GM19438 (cell line): ENCODE measurements around the gene MPZL1.
"Not testable (repeated sequence)": the region's sequence is repeated elsewhere in the genome, so short reads cannot be mapped to it uniquely, and the experiment has no call there.

Experiments
- ATAC-seq: cut with Tn5 transposase; IDR thresholded peaks from one replicate; pipeline ENCODE4 v1.9.1; 2021; ENCODE audit warnings: low read depth; ENCODE audit not compliant: unreplicated experiment

Gene MPZL1

GRCh38 chr1:167717351-167717750, 4.4 kb upstream of the MPZL1 start:
- no peak for ATAC-seq

DNA sequence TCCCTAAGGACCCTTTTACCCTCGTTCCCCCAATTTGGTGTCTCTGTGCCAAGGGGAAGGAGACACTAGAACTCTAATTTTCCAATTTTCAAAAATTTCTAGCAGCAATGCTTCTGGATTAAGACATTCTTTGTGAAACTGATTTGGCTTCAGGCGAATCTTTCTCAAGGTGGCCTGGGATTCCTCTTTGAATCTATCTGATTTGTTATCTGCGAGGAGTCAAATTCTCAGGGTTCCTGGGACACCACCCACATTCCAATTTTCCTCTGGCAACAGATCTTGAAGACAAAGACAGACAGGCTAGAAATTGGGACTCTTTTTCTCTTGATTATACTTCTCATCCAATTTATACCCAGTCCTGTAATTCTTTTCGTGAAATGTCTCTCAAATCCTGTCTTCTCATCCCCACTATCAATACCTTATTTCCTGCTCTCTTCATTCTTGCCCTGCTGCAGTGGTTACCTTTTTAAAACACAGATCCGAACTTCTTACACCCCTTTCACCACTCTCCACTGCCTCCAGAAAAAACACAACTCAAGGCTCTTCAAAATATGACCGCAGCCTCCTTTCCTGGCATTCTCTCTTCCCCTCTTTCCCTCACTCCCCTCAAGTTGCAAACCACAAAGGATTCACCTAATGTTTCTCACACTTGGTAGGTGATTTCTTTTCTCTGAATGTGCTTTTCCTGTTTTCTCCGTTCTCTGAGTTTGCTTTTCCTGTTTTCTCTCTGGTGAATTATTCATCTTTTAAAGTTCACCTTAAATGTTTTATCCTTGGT, 2.7 kb upstream of the MPZL1 start:
- no peak for ATAC-seq

- ATAC-seq = not testable (repeated sequence)
Observed at GRCh38 chr1:167719715-167720421, 1.9 kb upstream of the MPZL1 start.

DNA sequence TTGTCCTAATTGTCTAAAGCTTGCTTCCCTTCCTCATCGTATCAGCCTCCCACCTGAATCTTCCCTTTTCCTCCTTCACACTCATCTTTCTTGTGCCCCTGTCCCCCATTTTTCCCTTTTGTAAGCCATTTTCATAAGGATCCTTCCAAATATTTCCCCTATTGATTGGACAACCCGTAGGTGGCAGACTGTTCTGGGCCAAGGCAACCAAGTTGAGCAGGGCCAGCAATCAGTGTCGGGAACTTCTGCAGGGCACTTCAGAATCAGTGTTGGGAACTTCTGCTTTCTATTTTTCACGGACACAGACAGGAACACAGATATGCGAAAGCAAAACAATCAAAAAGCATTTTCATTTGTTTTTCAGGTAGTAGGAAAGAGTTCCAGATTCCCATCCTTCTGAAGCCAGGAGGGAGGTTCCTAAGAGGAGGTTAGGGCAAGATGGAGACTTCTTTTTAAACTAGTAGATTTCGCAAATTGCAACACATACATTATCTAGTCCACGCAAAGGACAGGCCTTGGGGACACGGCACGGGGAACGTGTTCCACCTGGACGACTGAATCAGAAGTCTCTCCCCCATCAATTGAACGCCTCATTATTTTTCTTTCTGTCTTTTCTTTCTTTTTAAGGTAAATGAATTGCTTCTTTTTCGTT, 691 bp upstream of the MPZL1 start:
- ATAC-seq = no peak

- peak; percentile 23 for ATAC-seq
Observed at GRCh38 chr1:167722152-167722869, 529 bp downstream of the MPZL1 start.

GRCh38 chr1:167722870-167723251, 1.1 kb downstream of the MPZL1 start:
- no peak for ATAC-seq

- no peak for ATAC-seq
Observed at GRCh38 chr1:167723707-167724323, 2.0 kb downstream of the MPZL1 start.

- no peak for ATAC-seq
Observed at GRCh38 chr1:167726008-167726407, 4.2 kb downstream of the MPZL1 start.

DNA sequence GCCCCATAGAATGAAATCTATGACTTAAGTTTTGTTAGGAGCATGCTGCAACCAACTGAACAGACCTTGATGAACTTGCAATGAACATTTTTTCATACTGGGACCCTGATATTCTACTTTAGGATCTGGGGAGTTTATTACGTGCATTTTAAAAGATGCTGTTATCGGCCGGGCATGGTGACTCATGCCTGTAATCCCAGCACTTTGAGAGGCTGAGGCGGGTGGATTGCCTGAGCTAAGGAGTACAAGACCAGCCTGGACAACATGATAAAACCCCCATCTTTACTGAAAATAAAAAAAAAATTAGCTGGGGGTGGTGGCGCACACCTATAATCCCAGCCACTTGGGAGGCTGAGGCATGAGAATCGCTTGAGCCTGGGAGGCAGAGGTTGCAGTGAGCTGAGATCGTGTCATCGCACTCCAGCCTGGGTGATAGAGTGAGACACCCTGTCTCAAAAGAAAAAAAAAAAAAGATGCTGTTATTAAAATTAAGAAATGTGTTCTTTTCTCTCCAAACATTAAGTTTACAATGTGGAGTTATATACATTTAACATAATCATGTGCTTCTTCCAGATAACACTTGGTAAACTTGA, 7.1 kb downstream of the MPZL1 start:
- no peak for ATAC-seq

- no peak for ATAC-seq
Observed at GRCh38 chr1:167734227-167734626, 12.4 kb downstream of the MPZL1 start.

DNA sequence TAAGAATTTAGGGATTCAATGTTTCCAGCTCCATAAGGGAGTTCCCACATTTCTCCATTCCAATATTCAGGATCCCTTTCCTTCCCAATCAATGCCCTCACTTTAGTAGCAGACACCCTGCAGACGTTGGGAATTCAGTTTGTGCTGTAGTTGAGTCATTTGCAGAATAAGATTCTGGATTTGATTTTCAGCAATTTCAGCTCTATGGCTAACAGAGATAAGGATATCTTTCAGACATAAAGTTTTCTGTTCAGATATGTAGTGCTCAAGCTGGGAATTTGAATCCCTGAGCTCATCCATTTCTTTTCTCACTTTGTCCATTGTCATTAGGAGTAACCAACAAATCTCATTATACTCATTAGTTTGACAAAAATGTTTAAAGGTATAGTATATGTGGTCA, 13.1 kb downstream of the MPZL1 start:
- ATAC-seq = no peak

GRCh38 chr1:167737169-167737568, 15.4 kb downstream of the MPZL1 start:
- ATAC-seq = no peak

DNA sequence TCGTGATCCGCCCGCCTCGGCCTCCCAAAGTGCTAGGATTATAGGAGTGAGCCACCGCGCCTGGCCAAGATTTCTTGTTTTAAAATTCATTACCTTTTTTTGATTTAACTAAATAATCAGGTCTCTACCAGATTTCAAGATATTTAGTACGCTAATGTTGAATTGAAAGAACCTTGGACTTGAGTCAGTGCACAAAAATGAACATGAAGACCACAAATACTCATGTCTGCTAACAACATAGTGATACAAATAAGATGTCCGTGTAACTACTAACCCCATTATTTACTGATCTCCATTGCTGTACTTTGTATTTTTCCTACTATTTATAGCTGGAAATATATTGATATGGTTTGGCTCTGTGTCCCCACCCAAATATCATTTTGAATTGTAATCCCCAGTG, 16.4 kb downstream of the MPZL1 start:
- ATAC-seq = no peak

DNA sequence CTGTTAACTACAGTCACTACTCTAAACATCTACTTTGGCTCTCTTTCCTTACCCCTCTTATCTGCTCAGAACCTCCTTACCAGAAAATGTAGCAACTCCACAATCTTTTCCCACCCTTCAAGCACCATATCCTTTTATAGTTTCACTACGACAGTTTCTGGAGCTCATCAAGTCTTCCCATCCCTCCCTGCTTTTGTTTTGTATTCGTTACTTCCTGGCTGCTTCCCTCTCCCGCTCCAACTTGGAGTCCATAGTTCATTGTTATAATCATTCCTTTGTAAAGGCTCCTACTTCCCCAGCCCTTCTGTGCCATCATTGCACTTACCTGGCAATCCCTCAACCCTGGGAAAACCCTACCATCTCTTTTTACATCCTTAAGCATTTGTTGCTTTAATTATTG, 18.0 kb downstream of the MPZL1 start:
- no peak for ATAC-seq

DNA sequence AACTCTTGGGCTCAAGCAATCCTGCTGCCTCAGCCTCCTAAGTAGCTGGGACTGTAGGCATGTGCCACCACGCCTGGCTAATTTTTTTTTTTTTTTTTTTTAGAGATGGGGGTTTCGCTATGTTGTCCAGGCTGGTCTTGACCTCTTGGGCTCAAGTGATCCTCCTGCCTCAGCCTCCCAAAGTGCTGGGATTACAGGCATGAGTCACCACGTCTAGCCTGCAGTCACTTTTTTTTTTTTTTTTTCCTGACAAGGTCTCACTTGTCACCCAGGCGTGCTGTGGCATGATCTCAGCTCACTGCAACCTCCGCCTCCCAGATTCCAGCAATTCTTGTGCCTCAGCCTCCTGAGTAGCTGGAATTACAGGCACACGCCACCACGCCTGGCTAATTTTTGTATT, 19.3 kb downstream of the MPZL1 start:
- ATAC-seq = not testable (repeated sequence)

DNA sequence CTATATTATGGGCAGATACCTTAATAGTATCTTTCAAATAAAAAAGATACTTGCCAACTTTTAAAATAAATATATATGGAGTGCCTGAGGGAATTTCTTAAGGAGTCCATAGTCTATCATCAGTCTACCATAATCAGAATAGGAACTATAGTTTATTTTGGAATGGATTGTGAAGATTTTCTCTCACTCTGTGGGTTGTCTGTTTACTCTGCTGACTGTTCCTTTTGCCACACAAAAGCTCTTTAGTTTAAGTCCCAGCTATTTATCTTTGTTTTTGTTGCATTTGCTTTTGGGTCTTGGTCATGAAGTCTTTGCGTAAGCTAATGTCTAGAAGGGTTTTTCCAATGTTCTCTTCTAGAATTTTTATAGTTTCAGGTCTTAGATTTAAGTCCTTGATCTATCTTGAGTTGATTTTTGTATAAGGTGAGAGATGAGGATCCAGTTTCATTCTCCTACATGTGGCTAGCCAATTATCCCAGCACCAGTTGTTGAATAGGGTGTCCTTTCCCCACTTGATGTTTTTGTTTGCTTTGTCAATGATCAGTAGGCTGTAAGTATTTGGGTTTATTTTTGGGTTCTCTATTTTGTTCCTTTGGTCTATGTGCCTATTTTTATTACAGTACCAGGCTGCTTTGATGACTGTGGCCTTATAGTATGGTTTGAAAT, 20.7 kb downstream of the MPZL1 start:
- ATAC-seq = not testable (repeated sequence)

DNA sequence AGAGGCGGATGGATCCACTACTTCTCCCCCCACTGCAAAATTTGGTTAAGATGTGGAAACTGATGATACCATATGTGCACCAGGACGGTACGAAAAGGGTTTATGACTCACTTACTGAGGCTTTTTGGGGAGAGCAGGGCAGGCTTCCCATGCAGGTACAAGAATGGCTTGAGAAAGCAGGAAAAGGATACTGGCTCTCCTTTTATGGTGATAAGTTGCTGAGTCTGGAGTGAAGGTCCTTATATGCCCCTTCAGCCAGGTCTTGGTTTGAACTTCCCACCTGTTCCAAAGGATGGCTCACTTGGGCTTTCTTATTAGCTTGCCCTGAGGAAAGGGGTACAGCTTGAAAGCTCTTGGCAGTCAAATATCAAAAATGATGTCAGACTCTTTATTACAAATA, 23.1 kb downstream of the MPZL1 start:
- ATAC-seq = no peak

- ATAC-seq = no peak
Observed at GRCh38 chr1:167746013-167746672, 24.4 kb downstream of the MPZL1 start.

DNA sequence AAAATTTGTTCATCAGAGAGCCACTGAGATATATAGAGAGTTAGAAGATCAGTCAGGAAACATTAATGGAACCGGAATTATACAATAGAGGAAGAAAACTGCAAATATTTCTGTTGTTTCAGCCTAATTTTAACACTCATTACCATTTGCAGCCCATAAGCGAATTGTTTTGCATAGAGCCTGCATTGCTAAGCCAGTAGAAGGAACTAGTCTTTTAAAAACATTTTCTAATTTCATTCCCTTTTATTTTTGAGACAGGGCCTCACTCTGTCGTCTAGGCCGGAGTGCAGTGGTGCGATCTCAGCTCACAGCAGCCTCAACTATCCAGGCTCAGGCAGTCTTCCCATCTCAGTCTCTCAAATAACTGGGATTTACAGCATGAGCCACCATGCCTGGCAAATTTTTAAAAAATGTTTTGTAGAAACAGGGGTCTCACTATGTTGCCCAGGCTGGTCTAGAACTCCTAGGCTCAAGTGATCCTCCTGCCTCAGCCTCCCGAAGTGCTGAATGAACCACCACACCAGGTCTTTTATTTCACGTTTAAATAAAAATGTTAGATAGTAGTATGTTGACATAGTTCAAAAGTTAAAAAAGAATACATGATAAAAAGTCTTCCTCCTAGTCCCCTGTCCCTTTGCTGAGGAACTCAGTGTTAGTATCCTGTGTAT, 25.3 kb downstream of the MPZL1 start:
- ATAC-seq = no peak
